Activated naive CD4-positive, alpha-beta T cell treated with anti-CD3 and anti-CD28 coated beads for 36 hours (primary cell): ENCODE measurements around the gene TTYH2. TPM values are rescaled to one million over a fixed set of nuclear protein-coding genes. Genes with fewer than 3 reads are reported as not detected.
"Not testable (repeated sequence)": the region's sequence is repeated elsewhere in the genome, so short reads cannot be mapped to it uniquely, and the experiment has no call there.

Source experiments
- CTCF ChIA-PET: fragments of 350-600 bp; sonication (Branson Sonifier 250); formaldehyde crosslinking; loops from one replicate; lab custom pipeline; 2021; ENCODE audit warnings: antibody characterized with exemption; lab: Charles Lee
- DNase-seq: peaks from one replicate; pipeline ENCODE4 v3.0.0-alpha.2; 2020
- H3K27ac Mint-ChIP-seq: one replicate; pipeline ENCODE4 v1.8.0; 2021; ENCODE audit warnings: mild to moderate bottlenecking, mixed read lengths
- H3K27me3 Mint-ChIP-seq: one replicate; pipeline ENCODE4 v1.8.0; 2021; ENCODE audit warnings: low read depth, mixed read lengths
- H3K36me3 Mint-ChIP-seq: one replicate; pipeline ENCODE4 v1.8.0; 2021; ENCODE audit warnings: low read depth, mixed read lengths
- H3K4me1 Mint-ChIP-seq: one replicate; pipeline ENCODE4 v1.8.0; 2021; ENCODE audit warnings: low read depth, mixed read lengths
- H3K4me3 Mint-ChIP-seq: one replicate; pipeline ENCODE4 v1.8.0; 2021; ENCODE audit warnings: mild to moderate bottlenecking, moderate library complexity, mixed read lengths
- H3K9me3 Mint-ChIP-seq: one replicate; pipeline ENCODE4 v1.8.0; 2021; ENCODE audit warnings: mixed read lengths
- intact Hi-C: fragments of 100-400 bp; cut with micrococcal nuclease; formaldehyde crosslinking; loops from one replicate; pipeline ENCODE4 v1.15.1; 2023
- total RNA-seq, 2 experiments: library from RNA; stranded (reverse); gene quantifications; one replicate each; pipeline ENCODE4 v1.2.3, GENCODE V29; 2021

TTYH2 gene
- total RNA-seq, 2 experiments from 2014 or later = 2.5 to 2.8 TPM

GRCh38 chr17:74182041-74182723 lies 31.2 kb upstream of the TTYH2 start:
- H3K36me3 Mint-ChIP-seq = no peaks in the 10 kb centered on the region
- intact Hi-C loops = no loop called here
- no peak overlapping the region for H3K4me3 Mint-ChIP-seq
- no peak overlapping the region for H3K27ac Mint-ChIP-seq
- no peaks in the 10 kb centered on the region for H3K4me1 Mint-ChIP-seq
- no peaks in the 10 kb centered on the region for H3K9me3 Mint-ChIP-seq
- DNase-seq = no peak
- peaks cover 4% of the 10 kb centered on the region for H3K27me3 Mint-ChIP-seq
- CTCF ChIA-PET = interaction anchor here (0.7 to 1.2 kb wide), 2 partner anchors 9 to 184 kb away, joined by 3 to 4 read pairs; no protein-coding TSS in a partner anchor

- no peaks in the 10 kb centered on the region for H3K36me3 Mint-ChIP-seq
- no peaks in the 10 kb centered on the region for H3K4me1 Mint-ChIP-seq
- H3K27me3 Mint-ChIP-seq = peaks cover 3% of the 10 kb centered on the region
- CTCF ChIA-PET = no interaction called here
- intact Hi-C loops = no loop called here
- H3K9me3 Mint-ChIP-seq = no peaks in the 10 kb centered on the region
- DNase-seq = no peak
- no peak overlapping the region for H3K4me3 Mint-ChIP-seq
- H3K27ac Mint-ChIP-seq = no peak overlapping the region
Observed at GRCh38 chr17:74183411-74183810, 30.0 kb upstream of the TTYH2 start.

GRCh38 chr17:74185571-74186185 lies 27.7 kb upstream of the TTYH2 start:
- no peak overlapping the region for H3K27ac Mint-ChIP-seq
- H3K36me3 Mint-ChIP-seq = no peaks in the 10 kb centered on the region
- no peak for DNase-seq
- intact Hi-C loops = no loop called here
- H3K27me3 Mint-ChIP-seq = no peaks in the 10 kb centered on the region
- no peaks in the 10 kb centered on the region for H3K4me1 Mint-ChIP-seq
- H3K4me3 Mint-ChIP-seq = no peak overlapping the region
- H3K9me3 Mint-ChIP-seq = no peaks in the 10 kb centered on the region
- CTCF ChIA-PET = no interaction called here

GRCh38 chr17:74186498-74186897 lies 26.9 kb upstream of the TTYH2 start:
- H3K27ac Mint-ChIP-seq = no peak overlapping the region
- H3K27me3 Mint-ChIP-seq = no peaks in the 10 kb centered on the region
- intact Hi-C loops = no loop called here
- no peaks in the 10 kb centered on the region for H3K9me3 Mint-ChIP-seq
- no peak overlapping the region for H3K4me3 Mint-ChIP-seq
- no peak for DNase-seq
- no peaks in the 10 kb centered on the region for H3K4me1 Mint-ChIP-seq
- CTCF ChIA-PET = interaction anchor here (1.9 kb wide), 1 partner anchor 13 kb away, joined by 9 read pairs; no protein-coding TSS in a partner anchor
- H3K36me3 Mint-ChIP-seq = no peaks in the 10 kb centered on the region

- Mint-ChIP-seq H3K4me1 (no peaks in the 10 kb centered on the region), H3K4me3 (no peak overlapping the region), H3K9me3 (no peaks in the 10 kb centered on the region), H3K27me3 (no peaks in the 10 kb centered on the region), H3K36me3 (no peaks in the 10 kb centered on the region), H3K27ac (no peak overlapping the region)
- DNase-seq = no peak
- CTCF ChIA-PET = interaction anchor here (1.9 kb wide), 1 partner anchor 12 kb away, joined by 9 read pairs; no protein-coding TSS in a partner anchor
- intact Hi-C loops = no loop called here
Observed at GRCh38 chr17:74187761-74188160, 25.6 kb upstream of the TTYH2 start.

- H3K27ac Mint-ChIP-seq, H3K4me3 Mint-ChIP-seq, H3K4me1 Mint-ChIP-seq, DNase-seq, intact Hi-C loops, H3K9me3 Mint-ChIP-seq, H3K36me3 Mint-ChIP-seq, H3K27me3 Mint-ChIP-seq: not testable (repeated sequence)
- CTCF ChIA-PET = interaction anchor here (1.4 to 1.9 kb wide), 2 partner anchors 11 kb away, joined by 5 to 9 read pairs; no protein-coding TSS in a partner anchor
Observed at GRCh38 chr17:74188687-74189086, 24.7 kb upstream of the TTYH2 start.

GRCh38 chr17:74190154-74190553 lies 23.2 kb upstream of the TTYH2 start:
- Mint-ChIP-seq H3K36me3 (no peaks in the 10 kb centered on the region), H3K4me1 (no peaks in the 10 kb centered on the region), H3K27ac (no peak overlapping the region), H3K27me3 (peaks cover 6% of the 10 kb centered on the region), H3K4me3 (no peak overlapping the region), H3K9me3 (no peaks in the 10 kb centered on the region)
- DNase-seq = no peak
- intact Hi-C loops = no loop called here
- CTCF ChIA-PET = interaction anchor here (1.0 to 1.4 kb wide), 2 partner anchors 9 to 13 kb away, joined by 5 read pairs; no protein-coding TSS in a partner anchor

- intact Hi-C loops = no loop called here
- CTCF ChIA-PET = interaction anchor here (1.5 to 1.6 kb wide), 2 partner anchors 8 to 10 kb away, joined by 5 to 10 read pairs; no protein-coding TSS in a partner anchor
- DNase-seq = no peak
- Mint-ChIP-seq H3K27me3 (peaks cover 12% of the 10 kb centered on the region), H3K4me3 (no peak overlapping the region), H3K4me1 (no peaks in the 10 kb centered on the region), H3K9me3 (no peaks in the 10 kb centered on the region), H3K27ac (no peak overlapping the region), H3K36me3 (no peaks in the 10 kb centered on the region)
Observed at GRCh38 chr17:74190807-74191406, 22.5 kb upstream of the TTYH2 start.

GRCh38 chr17:74192950-74193781 lies 20.2 kb upstream of the TTYH2 start:
- Mint-ChIP-seq H3K4me3 (no peak overlapping the region), H3K27ac (no peak overlapping the region), H3K4me1 (no peaks in the 10 kb centered on the region), H3K27me3 (peaks cover 15% of the 10 kb centered on the region), H3K9me3 (no peaks in the 10 kb centered on the region), H3K36me3 (no peaks in the 10 kb centered on the region)
- no peak for DNase-seq
- CTCF ChIA-PET = no interaction called here
- intact Hi-C loops = no loop called here

GRCh38 chr17:74194682-74195081 lies 18.7 kb upstream of the TTYH2 start:
- Mint-ChIP-seq H3K9me3 (no peaks in the 10 kb centered on the region), H3K4me1 (peaks cover 2% of the 10 kb centered on the region), H3K27me3 (peaks cover 15% of the 10 kb centered on the region), H3K27ac (no peak overlapping the region), H3K4me3 (no peak overlapping the region), H3K36me3 (no peaks in the 10 kb centered on the region)
- DNase-seq = no peak
- intact Hi-C loops = no loop called here
- CTCF ChIA-PET = no interaction called here

- Mint-ChIP-seq H3K4me3 (no peak overlapping the region), H3K4me1 (peaks cover 3% of the 10 kb centered on the region), H3K27ac (no peak overlapping the region), H3K9me3 (no peaks in the 10 kb centered on the region), H3K36me3 (no peaks in the 10 kb centered on the region), H3K27me3 (peaks cover 25% of the 10 kb centered on the region)
- intact Hi-C loops = no loop called here
- CTCF ChIA-PET = no interaction called here
- no peak for DNase-seq
Observed at GRCh38 chr17:74196541-74197317, 16.6 kb upstream of the TTYH2 start.
